ENCODE measurements around the gene ZNF594.
"Not testable (repeated sequence)": the region's sequence is repeated elsewhere in the genome, so short reads cannot be mapped to it uniquely, and the experiment has no call there.

ZNF594 gene

DNA sequence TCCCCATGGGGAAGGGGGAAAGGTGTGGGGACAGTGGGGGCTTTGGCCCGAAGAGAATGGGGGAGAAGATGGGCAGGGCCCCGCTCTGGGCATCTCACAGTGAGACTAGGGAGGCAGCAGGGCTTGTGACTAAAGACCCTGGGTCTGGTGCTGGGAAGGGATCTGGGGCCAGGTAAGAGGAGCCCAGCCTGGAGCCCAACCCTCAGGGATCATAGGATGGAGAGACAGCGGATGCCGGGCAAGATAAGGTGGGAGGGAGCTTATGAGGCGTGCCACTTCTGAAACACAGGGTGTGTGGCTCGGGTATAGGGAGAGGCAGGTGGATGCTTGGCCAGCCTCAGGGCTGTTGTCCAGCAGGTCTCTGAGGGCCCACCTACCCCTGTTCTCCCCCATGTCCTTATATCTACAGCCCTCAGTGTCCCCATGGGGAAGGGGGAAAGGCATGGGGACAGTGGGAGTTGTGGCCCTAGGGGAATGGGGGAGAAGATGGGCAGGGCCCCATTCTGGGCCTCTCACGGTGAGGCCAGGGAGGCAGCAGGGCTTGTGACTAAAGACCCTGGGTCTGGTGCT is 60.4 kb downstream of the ZNF594 start:
- no peak for DNase-seq (ENCODE audit: low read depth, low spot score)
- TF ChIP-seq, protein P1, sequence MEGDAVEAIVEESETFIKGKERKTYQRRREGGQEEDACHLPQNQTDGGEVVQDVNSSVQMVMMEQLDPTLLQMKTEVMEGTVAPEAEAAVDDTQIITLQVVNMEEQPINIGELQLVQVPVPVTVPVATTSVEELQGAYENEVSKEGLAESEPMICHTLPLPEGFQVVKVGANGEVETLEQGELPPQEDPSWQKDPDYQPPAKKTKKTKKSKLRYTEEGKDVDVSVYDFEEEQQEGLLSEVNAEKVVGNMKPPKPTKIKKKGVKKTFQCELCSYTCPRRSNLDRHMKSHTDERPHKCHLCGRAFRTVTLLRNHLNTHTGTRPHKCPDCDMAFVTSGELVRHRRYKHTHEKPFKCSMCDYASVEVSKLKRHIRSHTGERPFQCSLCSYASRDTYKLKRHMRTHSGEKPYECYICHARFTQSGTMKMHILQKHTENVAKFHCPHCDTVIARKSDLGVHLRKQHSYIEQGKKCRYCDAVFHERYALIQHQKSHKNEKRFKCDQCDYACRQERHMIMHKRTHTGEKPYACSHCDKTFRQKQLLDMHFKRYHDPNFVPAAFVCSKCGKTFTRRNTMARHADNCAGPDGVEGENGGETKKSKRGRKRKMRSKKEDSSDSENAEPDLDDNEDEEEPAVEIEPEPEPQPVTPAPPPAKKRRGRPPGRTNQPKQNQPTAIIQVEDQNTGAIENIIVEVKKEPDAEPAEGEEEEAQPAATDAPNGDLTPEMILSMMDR (IDR thresholded peaks at IDR 0.05; ENCODE audit: low read depth, low read length), result no peak
- in situ Hi-C loops (cut with HindIII; ENCODE audit: low sequenced_read_pairs), result no loop called here
- H3K4me3 ChIP-seq (ENCODE audit: low read depth, low read length), result no peak overlapping the region

DNA sequence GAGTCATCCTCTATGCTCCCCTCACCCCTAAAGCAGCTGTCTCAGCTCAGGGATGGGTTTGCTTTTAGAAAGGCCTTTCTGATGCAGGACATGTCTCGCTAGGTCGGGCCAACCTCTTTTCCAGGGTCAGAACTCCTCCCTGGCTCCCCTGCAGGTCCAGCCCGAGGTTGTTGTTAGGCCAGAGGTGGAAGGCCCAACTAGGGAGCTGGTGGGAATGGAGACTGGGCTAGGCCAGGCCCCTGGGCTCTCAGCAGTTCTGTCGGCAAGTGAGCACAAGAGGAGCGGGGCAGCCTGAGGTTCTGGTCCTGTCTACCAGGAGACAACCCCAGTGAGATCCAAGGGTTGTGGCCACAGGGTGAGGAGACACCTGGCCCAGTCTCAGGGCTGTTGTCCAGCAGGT is 61.0 kb downstream of the ZNF594 start:
- DNase-seq (ENCODE audit: low read depth, low spot score); in situ Hi-C loops (cut with HindIII; ENCODE audit: low sequenced_read_pairs): not testable (repeated sequence)

DNA sequence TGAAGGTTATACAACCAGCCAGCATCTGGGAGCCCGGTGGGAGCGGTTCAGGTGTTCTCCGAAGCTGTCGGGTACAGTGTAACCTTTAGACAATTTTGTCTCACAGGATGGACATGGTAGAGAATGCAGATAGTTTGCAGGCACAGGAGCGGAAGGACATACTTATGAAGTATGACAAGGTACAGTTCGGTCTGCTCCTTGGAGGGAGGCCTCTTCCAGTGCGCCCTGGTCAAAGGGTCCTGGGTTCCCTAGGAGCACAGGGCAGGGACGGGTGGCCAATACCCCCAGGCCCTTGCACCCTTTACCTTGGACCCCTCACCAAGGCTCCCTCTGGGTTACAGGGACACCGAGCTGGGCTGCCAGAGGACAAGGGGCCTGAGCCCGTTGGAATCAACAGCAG is 61.4 kb downstream of the ZNF594 start:
- DNase-seq (ENCODE audit: low read depth, low spot score); H3K4me3 ChIP-seq (ENCODE audit: low read depth, low read length); in situ Hi-C loops (cut with HindIII; ENCODE audit: low sequenced_read_pairs): not testable (repeated sequence)

More for the DNA sequence above, 61.0 kb downstream of the ZNF594 start:
- not testable (repeated sequence) for H3K4me3 ChIP-seq (ENCODE audit: low read depth, low read length)

DNA sequence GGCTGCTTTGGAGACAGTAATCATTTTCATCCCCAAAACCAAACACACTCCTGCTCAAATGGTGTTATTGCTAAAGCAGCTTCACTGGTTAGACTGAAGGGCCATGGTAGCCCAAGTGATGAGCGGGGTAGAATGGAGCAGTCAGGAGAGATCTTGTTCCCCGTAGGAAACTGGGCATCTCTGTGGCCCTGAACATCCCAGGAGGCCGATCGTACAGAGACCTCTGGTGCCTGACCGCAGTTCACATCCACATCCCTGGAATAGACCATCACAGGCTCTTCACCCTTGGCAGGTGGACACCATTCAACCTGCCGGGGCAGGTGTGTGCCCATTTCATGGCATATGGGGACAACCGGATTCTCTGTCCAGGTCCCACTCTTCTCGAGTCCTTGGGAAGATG is 61.9 kb downstream of the ZNF594 start:
- DNase-seq (ENCODE audit: low read depth, low spot score); H3K4me3 ChIP-seq (ENCODE audit: low read depth, low read length); in situ Hi-C loops (cut with HindIII; ENCODE audit: low sequenced_read_pairs): not testable (repeated sequence)
